Activated effector memory CD4-positive, alpha-beta T cell treated with Interleukin-2 at 50 U/mL for 16 hours (primary cell): ENCODE data around the gene KLHL3.
A peak's percentile ranks its signal among the peaks of the same experiment; 100 is the strongest.
"Not testable (repeated sequence)": the region's sequence is repeated elsewhere in the genome, so short reads cannot be mapped to it uniquely, and the experiment has no call there.

Experiments used
- DNase-seq: peaks from one replicate; pipeline ENCODE4 v3.0.0-alpha.2; 2020

Gene KLHL3, protein sequence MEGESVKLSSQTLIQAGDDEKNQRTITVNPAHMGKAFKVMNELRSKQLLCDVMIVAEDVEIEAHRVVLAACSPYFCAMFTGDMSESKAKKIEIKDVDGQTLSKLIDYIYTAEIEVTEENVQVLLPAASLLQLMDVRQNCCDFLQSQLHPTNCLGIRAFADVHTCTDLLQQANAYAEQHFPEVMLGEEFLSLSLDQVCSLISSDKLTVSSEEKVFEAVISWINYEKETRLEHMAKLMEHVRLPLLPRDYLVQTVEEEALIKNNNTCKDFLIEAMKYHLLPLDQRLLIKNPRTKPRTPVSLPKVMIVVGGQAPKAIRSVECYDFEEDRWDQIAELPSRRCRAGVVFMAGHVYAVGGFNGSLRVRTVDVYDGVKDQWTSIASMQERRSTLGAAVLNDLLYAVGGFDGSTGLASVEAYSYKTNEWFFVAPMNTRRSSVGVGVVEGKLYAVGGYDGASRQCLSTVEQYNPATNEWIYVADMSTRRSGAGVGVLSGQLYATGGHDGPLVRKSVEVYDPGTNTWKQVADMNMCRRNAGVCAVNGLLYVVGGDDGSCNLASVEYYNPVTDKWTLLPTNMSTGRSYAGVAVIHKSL

DNA sequence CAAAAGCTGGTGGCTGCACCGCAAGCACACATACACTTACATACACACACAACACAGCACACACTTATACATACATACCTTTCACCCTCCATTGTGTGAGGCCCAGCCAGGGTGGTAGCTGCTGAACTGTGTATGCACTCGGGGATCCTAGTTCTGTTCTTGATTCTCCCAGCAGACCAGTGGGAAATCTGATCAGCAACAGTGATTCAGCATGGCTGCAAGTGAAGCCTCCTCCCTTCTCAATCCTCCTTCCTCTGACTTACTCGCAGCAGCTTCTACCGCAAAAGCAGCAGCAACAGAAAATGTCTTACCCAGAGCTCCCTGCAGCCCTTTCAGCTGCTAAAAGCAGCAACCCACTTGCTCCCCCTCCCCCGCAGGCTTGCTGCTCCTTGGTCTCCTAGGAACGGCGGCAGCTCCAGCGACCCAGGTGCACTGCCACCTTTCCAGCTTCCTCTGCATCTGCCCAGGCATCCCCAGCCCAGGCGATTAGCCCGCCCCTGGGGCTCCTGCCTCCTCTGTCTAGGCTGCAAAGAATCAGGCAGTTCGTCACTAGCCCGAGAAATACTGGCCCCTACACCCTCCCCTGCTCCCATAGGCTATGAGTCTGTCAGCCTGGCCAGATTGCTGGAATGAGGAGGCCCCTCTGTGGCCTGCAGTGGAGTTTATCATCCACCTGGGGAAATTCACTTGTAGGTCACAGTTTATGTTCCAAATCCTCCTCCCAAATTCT is at the start of gene KLHL3:
Gene KLHL3 (minus strand): TSS at position 535 of the 730 bp plus-strand sequence. CDS start 443 bp downstream, at position 92.
- peak; percentile 18 for DNase-seq

DNA sequence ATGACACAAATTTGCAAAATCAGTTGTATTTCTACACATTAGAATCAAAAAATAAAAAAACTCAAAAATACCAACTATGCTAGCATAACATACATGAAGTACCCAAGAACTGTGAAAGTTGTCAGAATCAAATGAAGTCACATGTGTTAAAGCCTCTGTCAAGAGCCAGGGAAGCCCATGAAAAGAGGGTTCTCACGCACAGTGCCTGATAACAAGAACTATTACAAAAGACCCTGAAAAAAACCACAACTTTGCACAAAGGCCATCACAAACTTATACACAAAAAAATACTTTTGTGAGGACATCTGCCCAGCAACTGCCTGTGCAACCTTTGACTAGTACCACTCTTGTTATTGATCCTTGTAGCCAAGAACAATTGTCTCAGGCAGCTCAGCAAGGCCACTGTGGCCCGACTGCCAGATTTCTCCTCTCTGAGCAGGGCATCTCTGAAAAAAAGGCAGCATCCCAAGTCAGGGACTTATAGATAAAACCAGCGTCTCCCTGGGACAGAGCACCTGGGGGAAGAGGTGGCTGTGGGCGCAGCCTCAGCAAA is 47.2 kb upstream of the KLHL3 start:
- DNase-seq, result no peak

DNA sequence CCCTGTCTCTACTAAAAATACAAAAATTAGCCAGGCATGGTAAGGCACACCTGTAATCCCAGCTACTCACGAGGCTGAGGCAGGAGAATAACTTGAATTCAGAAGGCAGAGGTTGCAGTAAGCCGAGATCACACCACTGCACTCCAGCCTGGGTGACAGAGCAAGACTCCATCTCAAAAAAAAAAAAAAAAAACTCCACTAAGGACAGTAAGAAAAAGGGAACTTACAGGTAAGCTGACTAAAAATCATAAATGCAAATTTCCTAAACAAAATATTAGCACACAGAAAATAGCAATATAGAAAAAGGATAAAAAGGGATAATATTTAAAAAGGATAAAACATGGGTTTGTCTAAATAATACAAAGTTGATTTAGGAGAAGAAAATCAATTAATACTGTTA is 46.2 kb upstream of the KLHL3 start:
- DNase-seq, result no peak

DNA sequence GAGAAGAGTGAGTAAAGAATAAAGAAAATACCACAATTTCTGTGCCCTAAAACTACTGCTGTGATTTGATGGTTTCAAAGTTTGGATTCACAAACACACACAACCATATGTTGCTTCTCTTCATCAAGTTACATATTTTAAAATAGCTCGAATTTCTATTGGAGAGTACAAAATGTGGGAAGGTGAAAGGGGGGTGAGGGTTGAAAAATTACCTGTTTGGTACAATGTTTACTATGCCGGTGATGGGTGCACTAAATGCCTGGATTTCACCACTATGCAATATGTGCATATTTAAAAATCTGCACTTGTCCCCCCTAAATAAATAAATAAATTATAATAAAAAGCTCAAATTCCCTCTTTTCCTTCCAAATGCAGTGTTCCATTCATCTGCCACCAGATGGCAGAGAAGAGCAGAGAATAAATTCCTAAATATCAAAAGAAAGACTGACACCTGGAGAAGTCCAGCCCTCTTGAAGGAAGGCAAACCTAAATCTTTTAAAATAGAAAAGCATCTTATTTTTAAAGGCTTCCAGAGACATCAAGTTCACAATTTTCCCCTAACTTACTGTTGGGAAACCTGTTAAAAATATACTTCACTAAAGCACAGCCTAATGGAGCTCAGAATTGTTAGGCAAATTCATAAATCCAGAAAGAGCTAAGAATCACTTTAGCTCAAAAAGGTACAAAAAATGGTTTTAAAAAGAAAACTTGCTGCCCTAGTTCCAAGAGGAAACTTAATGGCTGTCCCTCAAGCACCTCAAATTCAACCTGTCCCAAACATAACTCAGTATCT is 43.1 kb upstream of the KLHL3 start:
- no peak for DNase-seq

DNA sequence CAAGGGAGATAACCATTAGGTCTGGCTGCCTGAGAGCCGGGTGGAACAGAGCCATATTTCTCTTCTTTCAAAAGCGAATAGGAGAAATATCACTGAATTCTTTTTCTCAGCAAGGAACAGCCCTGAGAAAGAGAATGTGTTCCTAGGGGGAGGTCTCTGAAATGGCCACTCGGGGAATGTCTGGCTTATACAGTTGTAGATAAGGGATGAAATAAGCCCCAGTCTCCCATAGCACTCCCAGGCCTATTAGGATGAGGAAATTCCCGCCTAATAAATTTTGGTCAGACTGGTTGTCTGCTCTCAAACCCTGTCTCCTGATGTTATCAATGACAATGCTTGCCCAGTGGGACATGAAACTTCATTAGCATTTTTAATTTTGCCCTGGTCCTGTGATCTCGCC is 32.0 kb upstream of the KLHL3 start:
- DNase-seq, result not testable (repeated sequence)

DNA sequence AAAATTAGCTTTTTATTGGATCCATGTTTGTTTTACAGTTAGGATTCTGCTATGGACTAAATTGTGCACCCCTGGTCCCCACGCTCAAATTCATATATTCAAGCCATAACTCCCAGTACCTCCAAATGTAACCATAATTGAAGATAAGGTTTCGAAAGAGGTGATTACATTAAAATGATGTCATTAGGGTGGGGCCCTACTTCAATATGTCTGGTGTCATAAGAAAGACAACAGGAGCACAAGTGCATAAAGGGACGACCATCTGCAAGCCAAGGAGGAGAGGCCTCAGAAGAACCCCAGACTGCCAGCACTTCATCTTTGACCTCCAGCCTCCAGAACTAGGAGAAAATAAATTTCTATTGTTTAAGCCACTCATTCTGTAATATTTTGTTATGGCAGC is 25.7 kb upstream of the KLHL3 start:
- DNase-seq, result no peak

DNA sequence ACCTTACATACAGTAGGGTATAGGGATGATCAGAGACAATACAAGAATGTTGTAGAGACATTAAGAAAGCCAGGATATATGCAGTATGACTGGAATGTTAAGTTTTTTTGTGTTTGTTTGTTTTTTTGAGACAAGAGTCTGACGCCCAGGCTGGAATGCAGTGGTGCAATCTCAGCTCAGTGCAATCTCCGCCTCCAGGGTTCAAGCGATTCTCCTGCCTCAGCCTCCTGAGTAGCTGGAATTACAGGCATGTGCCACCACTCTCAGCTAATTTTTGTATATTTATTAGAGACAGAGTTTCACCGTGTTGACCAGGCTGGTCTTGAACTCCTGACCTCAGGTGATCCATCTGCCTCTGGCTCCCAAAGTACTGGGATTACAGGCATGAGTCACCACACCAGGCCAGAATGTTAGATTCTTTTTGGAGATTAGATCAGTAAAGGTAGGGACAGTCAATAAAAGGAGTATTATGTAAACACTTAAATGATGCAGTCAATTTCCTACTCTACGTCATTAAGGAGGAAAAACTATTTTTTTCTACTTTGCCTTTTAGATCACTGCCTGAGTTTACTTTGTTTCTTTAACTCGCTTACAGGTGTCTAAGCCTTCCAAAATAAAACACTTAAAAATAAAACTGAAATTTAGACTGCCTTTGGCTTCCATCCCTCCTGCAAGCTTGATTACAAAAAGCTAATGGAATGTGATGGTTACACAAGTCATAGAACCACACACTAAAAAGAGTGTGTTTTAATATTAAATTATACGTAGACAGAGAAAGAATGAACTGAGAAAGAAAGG is 25.0 kb upstream of the KLHL3 start:
- DNase-seq, result no peak

DNA sequence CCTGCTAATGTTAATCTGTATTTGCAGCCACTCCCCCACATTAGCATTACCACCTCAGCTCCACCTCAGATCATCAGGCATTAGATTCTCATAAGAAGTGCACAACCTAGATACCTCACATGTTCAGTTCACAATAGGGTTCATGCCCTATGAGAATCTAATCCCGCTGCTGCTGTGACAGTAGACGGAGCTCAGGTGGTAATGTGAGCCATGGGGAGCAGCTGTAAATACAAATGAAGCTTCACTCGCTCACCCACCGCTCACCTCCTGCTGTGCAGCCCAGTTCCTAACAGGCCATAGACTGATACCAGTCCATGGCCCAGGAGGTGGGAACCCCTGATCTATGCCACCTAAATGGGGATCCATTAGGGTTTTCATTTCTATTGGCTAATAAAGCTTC is 24.4 kb upstream of the KLHL3 start:
- DNase-seq, result no peak

DNA sequence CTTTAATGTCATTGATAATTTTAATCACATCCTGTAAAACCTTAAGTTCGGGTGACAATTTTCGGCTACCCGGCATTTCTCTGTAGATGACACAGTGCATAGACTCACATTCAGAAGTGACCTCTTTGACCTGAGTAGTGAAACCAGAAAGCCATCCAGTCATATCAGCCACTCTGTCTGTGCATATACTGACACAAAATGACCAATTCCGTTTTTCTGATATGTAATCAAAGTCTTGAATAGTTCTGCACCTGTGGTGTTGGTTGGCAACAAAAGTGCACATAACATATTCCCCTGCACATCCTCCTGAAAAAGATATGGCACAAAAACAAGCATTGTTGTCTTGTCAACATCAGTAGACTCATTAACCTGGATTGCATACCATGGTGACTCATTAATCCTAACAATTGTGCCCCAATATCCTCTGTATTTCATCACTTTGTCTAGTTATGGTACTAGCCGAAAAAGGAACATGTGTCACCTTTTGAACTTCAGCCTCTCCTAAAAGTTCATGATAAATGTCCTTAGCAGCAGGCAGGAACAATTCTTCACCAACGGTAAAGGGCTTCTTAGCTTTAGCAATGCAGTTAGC is 22.9 kb upstream of the KLHL3 start:
- no peak for DNase-seq

DNA sequence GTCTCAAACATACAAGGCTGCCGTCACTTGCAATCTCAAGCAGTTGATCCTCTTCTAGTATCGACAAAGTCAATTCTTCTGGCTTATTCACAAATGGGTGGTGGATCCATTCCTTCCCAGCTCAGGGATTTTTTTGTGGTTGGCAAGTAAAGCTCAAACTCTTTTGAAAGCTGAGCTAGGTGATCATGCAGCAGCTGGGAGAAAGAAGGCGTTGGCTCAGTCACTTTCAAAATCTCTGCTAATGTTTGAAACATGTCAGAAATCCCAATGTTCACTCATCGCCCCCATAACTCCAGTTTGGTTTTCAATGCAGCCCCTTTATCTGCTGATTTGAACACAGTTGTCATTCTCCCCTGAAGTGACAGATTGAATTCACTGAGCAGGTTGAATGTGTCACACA is 22.2 kb upstream of the KLHL3 start:
- DNase-seq, result no peak

DNA sequence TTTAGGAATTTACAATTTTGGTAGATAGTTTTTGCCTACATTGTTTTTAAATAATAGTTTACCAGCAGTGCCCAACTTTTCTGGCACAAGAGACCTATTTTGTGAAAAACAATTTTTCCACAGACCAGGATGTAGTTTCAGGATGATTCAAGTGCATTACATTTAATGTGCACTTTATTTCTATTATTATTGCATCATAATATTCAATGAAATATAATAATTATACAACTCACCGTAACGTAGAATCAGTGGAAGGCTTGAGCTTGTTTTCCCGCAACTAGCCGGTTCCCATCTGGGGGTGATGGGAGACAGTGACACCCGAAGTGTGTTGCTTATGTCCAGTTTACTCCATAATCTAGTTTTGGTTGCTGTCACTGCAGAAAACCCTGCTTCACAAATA is 21.7 kb upstream of the KLHL3 start:
- no peak for DNase-seq

DNA sequence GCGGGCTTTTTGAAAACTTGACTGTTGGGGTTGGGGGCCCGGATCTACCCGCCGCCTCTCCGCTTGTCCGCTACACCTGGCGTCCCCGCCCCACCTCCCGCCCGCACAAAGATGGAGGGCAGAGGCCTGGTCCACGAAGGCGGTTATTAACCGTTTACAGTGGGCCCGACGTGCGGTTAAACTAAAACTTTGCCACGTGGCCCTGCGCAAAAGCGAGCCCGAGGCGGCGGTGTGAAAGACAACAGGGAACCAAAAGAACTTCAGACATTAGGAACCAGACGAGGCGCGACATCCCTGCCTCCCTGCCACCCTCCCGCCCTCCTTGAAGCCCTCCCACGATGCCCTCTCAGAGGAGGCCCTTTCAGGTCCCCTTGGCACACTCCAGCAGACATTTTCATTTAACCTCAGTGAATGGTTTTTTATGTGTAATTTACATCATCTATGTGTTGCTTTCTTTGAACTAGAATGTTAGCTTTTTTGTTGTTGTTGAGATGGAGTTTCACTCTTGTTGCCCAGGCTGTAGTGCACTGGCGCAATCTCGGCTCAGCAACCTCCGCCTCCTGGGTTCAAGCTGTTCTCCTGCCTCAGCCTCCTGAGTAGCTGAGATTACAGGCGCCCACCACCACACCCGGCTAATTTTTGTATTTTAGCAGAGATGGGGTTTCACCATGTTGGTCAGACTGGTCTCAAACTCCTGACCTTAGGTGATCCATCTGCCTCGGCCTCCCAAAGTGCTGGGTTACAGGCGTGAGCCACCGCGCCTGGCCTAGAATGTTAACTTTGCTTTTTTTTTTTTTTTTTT is 19.3 kb upstream of the KLHL3 start:
- no peak for DNase-seq

DNA sequence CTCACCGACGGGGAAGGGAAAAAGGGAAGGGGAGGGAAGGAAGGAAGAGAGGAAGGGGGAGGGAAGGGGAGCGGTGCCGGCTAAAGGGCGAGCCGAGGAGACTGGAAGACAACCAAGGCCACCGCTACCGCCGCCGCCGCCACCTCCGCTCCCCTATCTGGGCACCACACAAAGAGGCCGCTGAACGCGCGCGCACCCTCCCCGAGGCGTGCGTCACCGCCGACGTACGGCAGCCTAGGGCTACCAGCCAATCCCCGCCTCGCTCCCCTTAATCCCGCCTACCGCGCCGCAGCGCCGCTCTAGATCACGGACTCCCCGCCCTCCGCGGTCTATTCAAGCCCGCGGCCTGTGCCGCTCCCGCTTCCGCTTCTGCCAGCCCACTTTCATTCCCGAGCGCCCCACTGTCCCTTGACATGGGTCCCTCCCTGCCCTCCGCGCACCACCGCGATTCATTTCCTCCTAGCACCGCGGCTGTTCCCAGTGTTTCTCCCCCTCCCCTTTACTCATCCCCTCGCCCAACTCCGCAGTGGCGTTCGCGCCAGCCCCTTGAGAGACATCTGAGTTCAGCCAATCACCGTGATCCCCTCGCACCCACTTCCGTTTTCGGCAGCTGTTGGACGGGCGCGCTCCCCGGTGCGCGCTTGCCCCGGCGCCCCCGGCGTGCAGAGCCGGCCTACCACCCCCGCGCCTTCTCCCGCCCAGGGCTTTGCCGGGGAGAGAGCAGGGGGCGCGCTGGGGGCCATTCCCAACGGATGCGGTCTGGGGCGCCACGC is 18.5 kb upstream of the KLHL3 start, which contains the start of gene HNRNPA0:
Gene HNRNPA0 (minus strand): TSS at position 176 of the 773 bp plus-strand sequence. CDS start 297 bp downstream, outside the sequence.
- peak; percentile 94 for DNase-seq

DNA sequence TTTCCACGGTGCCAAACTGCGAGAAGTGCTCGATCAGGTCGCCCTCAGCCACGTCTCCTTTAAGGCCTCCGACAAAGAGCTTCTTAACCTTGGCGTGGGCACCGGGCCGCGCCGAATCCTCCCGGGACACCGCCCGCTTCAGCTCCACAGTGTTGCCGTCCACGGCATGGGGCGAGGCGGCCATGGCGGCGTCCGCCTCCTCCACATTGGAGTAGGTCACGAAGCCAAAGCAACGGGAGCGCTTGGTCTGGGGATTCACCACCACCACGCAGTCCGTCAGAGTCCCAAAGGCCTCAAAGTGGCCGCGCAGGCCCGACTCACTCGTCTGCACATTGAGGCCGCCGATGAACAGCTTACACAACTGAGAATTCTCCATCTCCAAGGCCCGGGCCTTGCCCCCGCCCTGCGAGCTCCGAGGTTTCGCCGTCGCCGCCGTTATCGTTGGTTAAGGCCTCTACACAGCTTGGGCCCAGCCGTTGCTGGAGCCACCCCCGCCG is 17.9 kb upstream of the KLHL3 start:
- no peak for DNase-seq

DNA sequence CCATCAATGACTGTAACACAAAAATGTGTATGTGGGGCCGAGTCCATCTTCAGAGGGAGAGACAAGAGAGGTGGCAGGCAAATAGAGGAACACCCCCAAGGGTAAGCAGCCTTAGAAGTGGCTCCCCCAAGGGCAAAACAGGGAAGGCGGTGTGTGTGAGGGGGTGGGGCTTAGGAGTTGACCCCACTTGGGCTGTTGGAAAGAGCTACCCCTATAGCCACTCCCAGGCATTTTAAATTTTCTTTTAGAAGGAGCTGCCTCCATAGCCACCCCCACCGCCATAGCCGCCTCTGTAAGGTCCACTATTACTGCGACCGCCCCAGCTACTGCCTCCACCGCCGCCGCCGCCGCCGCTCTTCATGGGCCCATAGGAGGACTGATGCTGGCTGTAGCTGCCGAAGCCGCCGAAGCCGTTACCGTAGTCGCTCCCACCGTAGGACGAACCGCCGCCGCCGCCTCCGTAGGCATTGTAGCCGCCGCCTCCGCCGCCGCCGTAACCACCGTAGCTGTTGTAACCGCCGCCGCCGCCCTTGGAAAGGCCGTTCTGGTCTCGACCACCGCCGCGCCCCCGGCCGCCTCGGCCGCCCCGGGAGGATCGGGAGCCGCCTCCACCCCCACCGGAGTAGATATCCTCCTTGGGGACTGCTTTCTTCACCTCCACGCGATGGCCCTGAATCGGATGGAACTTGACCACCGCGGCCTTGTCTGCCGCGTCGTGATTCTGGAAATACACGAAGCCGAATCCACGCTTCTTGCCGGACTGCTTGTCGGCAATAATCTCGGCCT is 17.2 kb upstream of the KLHL3 start:
- peak; percentile 17 for DNase-seq

DNA sequence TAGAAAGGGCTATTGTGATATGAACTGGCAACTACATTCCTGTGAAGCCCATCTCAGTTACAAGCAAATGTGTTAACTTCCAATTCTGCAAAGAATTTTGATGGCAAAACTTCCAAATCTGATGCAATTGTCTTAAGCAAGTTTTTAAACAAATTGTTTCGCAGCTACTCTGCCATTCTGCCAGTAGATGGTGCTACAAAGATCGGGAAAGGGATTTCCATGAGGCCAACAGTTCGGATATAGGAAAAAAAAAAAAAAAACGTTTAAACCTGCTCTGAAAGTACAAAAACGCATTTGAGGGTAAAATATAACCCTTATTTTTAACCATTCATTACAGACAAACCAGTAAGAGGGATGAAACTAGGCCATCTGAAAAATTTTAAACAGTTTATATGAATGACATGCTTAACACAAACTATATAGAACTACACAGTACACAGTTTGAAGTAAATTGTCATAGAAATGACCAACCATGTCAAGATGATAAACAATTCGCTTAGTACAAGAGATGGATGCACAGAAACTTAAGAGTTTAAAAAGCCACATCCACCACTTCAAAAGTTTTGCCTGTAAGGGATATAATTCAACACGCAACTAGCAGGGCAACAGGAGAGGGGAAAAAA is 16.1 kb upstream of the KLHL3 start:
- DNase-seq, result no peak

DNA sequence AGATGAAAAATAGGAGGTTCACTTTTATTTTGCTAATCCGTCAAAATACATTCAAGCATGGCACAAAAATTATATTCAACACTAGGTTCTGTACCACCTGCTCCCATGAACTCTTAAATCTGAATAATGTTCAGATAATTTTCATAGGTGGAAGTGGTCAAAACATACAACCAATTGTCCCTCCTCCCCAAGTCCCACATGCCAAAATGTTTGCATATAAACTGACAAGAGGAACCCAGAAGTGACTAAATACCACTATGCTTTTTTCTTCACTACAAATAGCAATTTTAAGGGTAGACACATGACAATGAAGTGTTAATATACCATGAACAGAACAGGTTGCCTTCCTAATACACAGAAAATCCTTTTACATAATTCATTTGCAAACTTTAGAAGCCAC is 14.5 kb upstream of the KLHL3 start:
- DNase-seq, result no peak

DNA sequence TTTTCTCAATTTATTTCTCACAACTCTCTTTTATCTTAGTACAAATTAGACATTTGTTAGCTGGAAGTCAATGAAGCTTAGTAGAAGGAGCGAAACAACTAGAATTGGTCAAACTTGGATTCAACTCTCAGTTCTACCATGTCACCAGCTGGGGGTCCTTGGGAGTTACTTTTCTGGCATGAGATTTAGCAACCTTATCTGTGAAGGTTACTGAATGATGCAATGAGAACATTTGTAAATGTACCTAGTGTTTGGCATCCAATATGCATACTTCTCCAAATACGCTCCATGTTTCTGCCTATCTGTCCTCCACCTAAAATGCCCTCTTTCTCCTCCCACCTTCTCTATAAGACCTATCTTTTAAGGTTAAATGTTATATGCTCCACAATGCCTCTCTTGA is 12.0 kb upstream of the KLHL3 start:
- no peak for DNase-seq
